Tibial artery (tissue), 4 donors: ENCODE data around the gene SUCLG2.

Experiments
- DNase-seq, 2 donors: peaks; one replicate each; pipeline ENCODE4 v3.0.0-alpha.2; 2019
- H3K27ac ChIP-seq, 2 donors: fragments of 200-600 bp; sonication (generic) in 1 of 2; 1 replicate in 1 of 2; 2 replicates in 1 of 2; pipeline ENCODE4 v1.5.1; 2018 to 2019; ENCODE audit warnings: mild to moderate bottlenecking in 1 of 2
- H3K27me3 ChIP-seq, 2 donors: fragments of 200-600 bp; sonication (generic) in 1 of 2; one replicate each; pipeline versions ENCODE4 v1.5.1 to v1.6.0; 2016 to 2019
- H3K36me3 ChIP-seq, 3 donors: fragments of 200-600 bp; sonication (generic) in 2 of 3; one replicate each; pipeline ENCODE4 v1.5.1; 2016 to 2019; ENCODE audit warnings: mild to moderate bottlenecking in 2 of 3
- H3K4me1 ChIP-seq, 4 donors: fragments of 200-600 bp; sonication (generic) in 2 of 4; 1 replicate in 3 of 4; 2 replicates in 1 of 4; pipeline ENCODE4 v1.5.1; 2016 to 2019
- H3K4me3 ChIP-seq, 2 donors: fragments of 200-600 bp; sonication (generic) in 1 of 2; 1 replicate in 1 of 2; 2 replicates in 1 of 2; pipeline ENCODE4 v1.5.1; 2018 to 2019; ENCODE audit warnings: mild to moderate bottlenecking in 2 of 2
- H3K9me3 ChIP-seq, 3 donors: fragments of 200-600 bp; sonication (generic) in 1 of 3; one replicate each; pipeline ENCODE4 v1.5.1; 2016 to 2019
- CTCF ChIP-seq, 2 experiments: fragments of 200-600 bp in 1 of 2; fragments of 450-650 bp in 1 of 2; IDR thresholded peaks; one replicate each; pipeline ENCODE4 v1.5.1; 2017 to 2019; ENCODE audit warnings: antibody characterized with exemption in 2 of 2, mild to moderate bottlenecking in 1 of 2, moderate library complexity in 1 of 2
- intact Hi-C: fragments of 100-400 bp; cut with DNase I; formaldehyde crosslinking; loops from one replicate; pipeline ENCODE4 v1.15.0; 2023; ENCODE audit warnings: low total_unique reads

Gene SUCLG2

GRCh38 chr3:67656614-67657013, 2.2 kb upstream of the SUCLG2 start:
- H3K4me1 ChIP-seq, result peaks cover 0 to 19% (median 5%) of the 10 kb centered on the region in 4 donors
- intact Hi-C loops, result no loop called here
- no peak for TF ChIP-seq CTCF (IDR thresholded peaks at IDR 0.05)
- H3K4me3 ChIP-seq, result no peak overlapping the region
- no peaks in the 10 kb centered on the region for H3K27me3 ChIP-seq
- H3K27ac ChIP-seq, result no peak overlapping the region
- no peaks in the 10 kb centered on the region for H3K9me3 ChIP-seq
- DNase-seq, result no peak
- no peaks in the 10 kb centered on the region for H3K36me3 ChIP-seq

- H3K9me3 ChIP-seq, result no peaks in the 10 kb centered on the region
- TF ChIP-seq CTCF (IDR thresholded peaks at IDR 0.05), result no peak
- peak overlapping the region; percentile 89 to 95 for H3K4me3 ChIP-seq
- H3K36me3 ChIP-seq, result no peaks in the 10 kb centered on the region
- peak in 1 of 2 donors; percentile 29 for DNase-seq
- intact Hi-C loops, result no loop called here
- H3K27ac ChIP-seq, result peak overlapping the region in 1 of 2 donors; percentile 98
- H3K4me1 ChIP-seq, result peaks cover 0 to 27% (median 7%) of the 10 kb centered on the region in 4 donors
- H3K27me3 ChIP-seq, result no peaks in the 10 kb centered on the region
Measured at GRCh38 chr3:67655364-67656121, 1.1 kb upstream of the SUCLG2 start.

- DNase-seq, result peak in 1 of 2 donors; percentile 23
- peaks cover 0 to 34% (median 10%) of the 10 kb centered on the region in 4 donors for H3K4me1 ChIP-seq
- peak overlapping the region; percentile 97 to 98 for H3K27ac ChIP-seq
- TF ChIP-seq CTCF (IDR thresholded peaks at IDR 0.05), result no peak
- peak overlapping the region; percentile 89 to 95 for H3K4me3 ChIP-seq
- H3K27me3 ChIP-seq, result no peaks in the 10 kb centered on the region
- no peaks in the 10 kb centered on the region for H3K36me3 ChIP-seq
- H3K9me3 ChIP-seq, result no peaks in the 10 kb centered on the region
- intact Hi-C loops, result no loop called here
Measured at GRCh38 chr3:67654844-67655177, 399 bp upstream of the SUCLG2 start.

GRCh38 chr3:67653425-67654098, 850 bp downstream of the SUCLG2 start:
- H3K4me1 ChIP-seq, result peaks cover 0 to 35% (median 12%) of the 10 kb centered on the region in 4 donors

GRCh38 chr3:67650084-67650483, 4.3 kb downstream of the SUCLG2 start:
- TF ChIP-seq CTCF (IDR thresholded peaks at IDR 0.05), result no peak
- H3K27ac ChIP-seq, result no peak overlapping the region
- H3K9me3 ChIP-seq, result no peaks in the 10 kb centered on the region
- DNase-seq, result no peak
- intact Hi-C loops, result no loop called here
- peaks cover 0 to 31% (median 14%) of the 10 kb centered on the region in 4 donors for H3K4me1 ChIP-seq
- H3K36me3 ChIP-seq, result no peaks in the 10 kb centered on the region
- H3K27me3 ChIP-seq, result no peaks in the 10 kb centered on the region
- H3K4me3 ChIP-seq, result no peak overlapping the region

More at GRCh38 chr3:67653425-67654098, 850 bp downstream of the SUCLG2 start:
- Histone ChIP-seq H3K27ac (peak overlapping the region; percentile 97 to 98), H3K36me3 (no peaks in the 10 kb centered on the region), H3K27me3 (no peaks in the 10 kb centered on the region), H3K4me3 (peak overlapping the region; percentile 89 to 95), H3K9me3 (no peaks in the 10 kb centered on the region)
- intact Hi-C loops, result no loop called here
- no peak for TF ChIP-seq CTCF (IDR thresholded peaks at IDR 0.05)
- no peak for DNase-seq
